Endothelial cell (in vitro differentiated cells): ENCODE measurements around the gene ZBTB40. TPM values are rescaled to one million over a fixed set of nuclear protein-coding genes. Genes with fewer than 3 reads are reported as not detected.

Experiments used
- DNase-seq: peaks from one replicate; pipeline ENCODE4 v3.0.0; 2021; ENCODE audit warnings: low spot score
- H3K27ac Mint-ChIP-seq: one replicate; pipeline ENCODE4 v1.8.0; 2021; ENCODE audit warnings: mixed read lengths, inconsistent platforms; ENCODE audit not compliant: unreplicated experiment
- H3K27me3 Mint-ChIP-seq: one replicate; pipeline ENCODE4 v1.8.0; 2021; ENCODE audit warnings: mild to moderate bottlenecking, moderate library complexity, mixed read lengths, inconsistent platforms; ENCODE audit not compliant: unreplicated experiment
- H3K36me3 Mint-ChIP-seq: one replicate; pipeline ENCODE4 v1.8.0; 2021; ENCODE audit warnings: mild to moderate bottlenecking, low read depth, mixed read lengths, inconsistent platforms; ENCODE audit not compliant: unreplicated experiment
- H3K4me1 Mint-ChIP-seq: one replicate; pipeline ENCODE4 v1.8.0; 2021; ENCODE audit warnings: mild to moderate bottlenecking, mixed read lengths, inconsistent platforms; ENCODE audit not compliant: unreplicated experiment
- H3K4me3 Mint-ChIP-seq: one replicate; pipeline ENCODE4 v1.8.0; 2021; ENCODE audit warnings: mild to moderate bottlenecking, mixed read lengths, inconsistent platforms; ENCODE audit not compliant: unreplicated experiment
- H3K9me3 Mint-ChIP-seq: one replicate; pipeline ENCODE4 v1.8.0; 2021; ENCODE audit warnings: mixed read lengths, inconsistent platforms; ENCODE audit not compliant: unreplicated experiment
- CTCF ChIP-seq: fragments of 200-600 bp; sonication (generic); IDR thresholded peaks from one replicate; pipeline ENCODE4 v1.5.0; 2021; ENCODE audit warnings: antibody characterized with exemption; ENCODE audit not compliant: unreplicated experiment
- total RNA-seq: library from RNA; stranded (reverse); fragmentation: NEBNext Ultra II Directional; extraction: Animal tissue kit (Norgen Biotek cat#: 25700); gene quantifications from one replicate; pipeline ENCODE4 v1.2.1, GENCODE V29; 2021; ENCODE audit not compliant: unreplicated experiment

The ZBTB40 gene
- total RNA-seq, 1 donor from 2014 or later: 18.9 TPM

GRCh38 chr1:22507587-22507986 lies 55.9 kb downstream of the ZBTB40 start:
- no peak overlapping the region for H3K4me3 Mint-ChIP-seq
- TF ChIP-seq CTCF: no peak
- H3K9me3 Mint-ChIP-seq: no peaks in the 10 kb centered on the region
- H3K4me1 Mint-ChIP-seq: no peaks in the 10 kb centered on the region
- DNase-seq: no peak
- no peak overlapping the region for H3K27ac Mint-ChIP-seq
- H3K36me3 Mint-ChIP-seq: peaks cover 34% of the 10 kb centered on the region
- peaks cover 2% of the 10 kb centered on the region for H3K27me3 Mint-ChIP-seq

GRCh38 chr1:22508329-22508728 lies 56.7 kb downstream of the ZBTB40 start:
- H3K4me3 Mint-ChIP-seq: no peak overlapping the region
- no peak overlapping the region for H3K27ac Mint-ChIP-seq
- H3K4me1 Mint-ChIP-seq: no peaks in the 10 kb centered on the region
- peaks cover 34% of the 10 kb centered on the region for H3K36me3 Mint-ChIP-seq
- H3K9me3 Mint-ChIP-seq: no peaks in the 10 kb centered on the region
- H3K27me3 Mint-ChIP-seq: peaks cover 2% of the 10 kb centered on the region
- no peak for DNase-seq
- no peak for TF ChIP-seq CTCF

- TF ChIP-seq CTCF: no peak
- no peak for DNase-seq
- Mint-ChIP-seq H3K27ac (no peak overlapping the region), H3K4me3 (no peak overlapping the region), H3K4me1 (no peaks in the 10 kb centered on the region), H3K36me3 (peaks cover 37% of the 10 kb centered on the region), H3K27me3 (peaks cover 3% of the 10 kb centered on the region), H3K9me3 (no peaks in the 10 kb centered on the region)
These were observed 57.3 kb downstream of the ZBTB40 start for GRCh38 chr1:22508991-22509390.

GRCh38 chr1:22509815-22510214 lies 58.2 kb downstream of the ZBTB40 start:
- Mint-ChIP-seq H3K4me3 (no peak overlapping the region), H3K4me1 (no peaks in the 10 kb centered on the region), H3K9me3 (no peaks in the 10 kb centered on the region), H3K36me3 (peaks cover 42% of the 10 kb centered on the region), H3K27me3 (peaks cover 3% of the 10 kb centered on the region), H3K27ac (no peak overlapping the region)
- TF ChIP-seq CTCF: no peak
- DNase-seq: no peak

GRCh38 chr1:22512873-22513272 lies 61.2 kb downstream of the ZBTB40 start:
- Mint-ChIP-seq H3K9me3 (no peaks in the 10 kb centered on the region), H3K4me1 (no peaks in the 10 kb centered on the region), H3K27ac (no peak overlapping the region), H3K36me3 (peaks cover 58% of the 10 kb centered on the region), H3K27me3 (peaks cover 2% of the 10 kb centered on the region), H3K4me3 (no peak overlapping the region)
- no peak for TF ChIP-seq CTCF
- DNase-seq: no peak
